ENCODE results near the gene TANGO6.

The TANGO6 gene

DNA sequence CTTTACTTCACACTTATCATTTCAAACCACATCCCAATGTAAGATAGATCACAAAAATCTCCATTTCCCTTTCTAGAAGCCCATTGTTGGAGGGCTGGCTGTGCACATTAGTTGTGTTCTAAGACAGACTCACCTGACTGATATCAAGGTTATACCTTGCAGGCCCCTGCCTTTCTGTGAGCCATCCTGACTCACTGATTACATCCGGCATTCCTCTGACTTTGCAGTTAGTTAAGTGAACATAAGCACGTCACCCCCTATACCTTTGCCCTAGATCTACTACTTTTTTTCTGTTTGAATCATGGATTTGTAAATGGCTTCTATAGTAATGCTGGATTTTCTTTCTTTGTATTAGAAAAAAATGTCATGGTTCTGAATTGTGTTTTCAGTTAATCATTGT, 78.3 kb downstream of the TANGO6 start:
- Histone ChIP-seq H3K9me3 (ENCODE audit: severe bottlenecking) (no peaks in the 10 kb centered on the region), H3K27ac (ENCODE audit: poor library complexity, severe bottlenecking) (peak overlapping the region; percentile 93), H3K4me3 (ENCODE audit: severe bottlenecking) (no peak overlapping the region), H3K36me3 (ENCODE audit: low read depth) (peaks cover 5% of the 10 kb centered on the region; the same call in 1 of the 2 replicates), H3K4me1 (ENCODE audit: insufficient read depth, poor library complexity, severe bottlenecking) (peaks cover 33% of the 10 kb centered on the region), H3K27me3 (ENCODE audit: insufficient read depth, poor library complexity, severe bottlenecking) (no peaks in the 10 kb centered on the region)
- DNase-seq (ENCODE audit: low spot score) (peak; percentile 83), ATAC-seq (ENCODE audit: low read depth) (peak; percentile 98)
- TF ChIP-seq, protein P1, sequence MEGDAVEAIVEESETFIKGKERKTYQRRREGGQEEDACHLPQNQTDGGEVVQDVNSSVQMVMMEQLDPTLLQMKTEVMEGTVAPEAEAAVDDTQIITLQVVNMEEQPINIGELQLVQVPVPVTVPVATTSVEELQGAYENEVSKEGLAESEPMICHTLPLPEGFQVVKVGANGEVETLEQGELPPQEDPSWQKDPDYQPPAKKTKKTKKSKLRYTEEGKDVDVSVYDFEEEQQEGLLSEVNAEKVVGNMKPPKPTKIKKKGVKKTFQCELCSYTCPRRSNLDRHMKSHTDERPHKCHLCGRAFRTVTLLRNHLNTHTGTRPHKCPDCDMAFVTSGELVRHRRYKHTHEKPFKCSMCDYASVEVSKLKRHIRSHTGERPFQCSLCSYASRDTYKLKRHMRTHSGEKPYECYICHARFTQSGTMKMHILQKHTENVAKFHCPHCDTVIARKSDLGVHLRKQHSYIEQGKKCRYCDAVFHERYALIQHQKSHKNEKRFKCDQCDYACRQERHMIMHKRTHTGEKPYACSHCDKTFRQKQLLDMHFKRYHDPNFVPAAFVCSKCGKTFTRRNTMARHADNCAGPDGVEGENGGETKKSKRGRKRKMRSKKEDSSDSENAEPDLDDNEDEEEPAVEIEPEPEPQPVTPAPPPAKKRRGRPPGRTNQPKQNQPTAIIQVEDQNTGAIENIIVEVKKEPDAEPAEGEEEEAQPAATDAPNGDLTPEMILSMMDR (IDR thresholded peaks at IDR 0.05; ENCODE audit: poor library complexity, severe bottlenecking), result no peak

- Histone ChIP-seq H3K9me3 (ENCODE audit: severe bottlenecking) (no peaks in the 10 kb centered on the region), H3K4me3 (ENCODE audit: severe bottlenecking) (no peak overlapping the region), H3K4me1 (ENCODE audit: insufficient read depth, poor library complexity, severe bottlenecking) (peaks cover 33% of the 10 kb centered on the region), H3K27me3 (ENCODE audit: insufficient read depth, poor library complexity, severe bottlenecking) (no peaks in the 10 kb centered on the region), H3K27ac (ENCODE audit: poor library complexity, severe bottlenecking) (peak overlapping the region; percentile 93), H3K36me3 (ENCODE audit: low read depth) (peaks cover 16% of the 10 kb centered on the region)
- TF ChIP-seq, protein P1 (IDR thresholded peaks at IDR 0.05; ENCODE audit: poor library complexity, severe bottlenecking), result no peak
- no peak for DNase-seq (ENCODE audit: low spot score)
- no peak for ATAC-seq (ENCODE audit: low read depth)
Observed at GRCh38 chr16:68923116-68923515, 79.8 kb downstream of the TANGO6 start.

DNA sequence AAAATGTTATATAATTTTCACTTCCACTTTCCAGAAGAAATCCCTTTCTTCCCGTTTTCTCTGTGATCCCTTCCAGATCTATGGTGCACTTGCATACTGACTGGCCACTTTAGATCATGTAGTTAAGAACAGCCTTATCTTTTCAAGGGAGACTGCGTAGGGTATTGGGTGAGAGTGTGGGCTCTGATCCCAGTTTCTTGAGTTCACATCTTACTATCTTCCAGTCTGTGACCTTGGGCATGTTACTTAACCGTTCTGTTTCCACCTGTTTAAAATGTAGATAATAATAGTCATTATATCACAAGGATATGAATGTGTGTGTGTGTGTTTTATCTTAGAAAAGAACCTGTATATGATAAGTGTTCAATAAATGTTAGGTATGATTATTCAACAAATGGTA, 83.7 kb downstream of the TANGO6 start:
- TF ChIP-seq, protein P1 (IDR thresholded peaks at IDR 0.05; ENCODE audit: poor library complexity, severe bottlenecking), result no peak
- no peak overlapping the region for H3K27ac ChIP-seq (ENCODE audit: poor library complexity, severe bottlenecking)
- no peak for DNase-seq (ENCODE audit: low spot score)
- ATAC-seq (ENCODE audit: low read depth), result no peak
- H3K27me3 ChIP-seq (ENCODE audit: insufficient read depth, poor library complexity, severe bottlenecking), result no peaks in the 10 kb centered on the region
- peaks cover 29% of the 10 kb centered on the region for H3K4me1 ChIP-seq (ENCODE audit: insufficient read depth, poor library complexity, severe bottlenecking)
- no peak overlapping the region for H3K4me3 ChIP-seq (ENCODE audit: severe bottlenecking)
- H3K9me3 ChIP-seq (ENCODE audit: severe bottlenecking), result no peaks in the 10 kb centered on the region
- H3K36me3 ChIP-seq (ENCODE audit: low read depth), result peaks cover 40% of the 10 kb centered on the region

GRCh38 chr16:68931196-68931595, 87.9 kb downstream of the TANGO6 start:
- Histone ChIP-seq H3K27ac (ENCODE audit: poor library complexity, severe bottlenecking) (peak overlapping the region; percentile 55), H3K27me3 (ENCODE audit: insufficient read depth, poor library complexity, severe bottlenecking) (no peaks in the 10 kb centered on the region), H3K4me1 (ENCODE audit: insufficient read depth, poor library complexity, severe bottlenecking) (peaks cover 29% of the 10 kb centered on the region), H3K9me3 (ENCODE audit: severe bottlenecking) (no peaks in the 10 kb centered on the region), H3K36me3 (ENCODE audit: low read depth) (peaks cover 40% of the 10 kb centered on the region), H3K4me3 (ENCODE audit: severe bottlenecking) (no peak overlapping the region)
- ATAC-seq (ENCODE audit: low read depth) (no peak), DNase-seq (ENCODE audit: low spot score) (no peak)
- TF ChIP-seq, protein P1 (IDR thresholded peaks at IDR 0.05; ENCODE audit: poor library complexity, severe bottlenecking), result no peak

DNA sequence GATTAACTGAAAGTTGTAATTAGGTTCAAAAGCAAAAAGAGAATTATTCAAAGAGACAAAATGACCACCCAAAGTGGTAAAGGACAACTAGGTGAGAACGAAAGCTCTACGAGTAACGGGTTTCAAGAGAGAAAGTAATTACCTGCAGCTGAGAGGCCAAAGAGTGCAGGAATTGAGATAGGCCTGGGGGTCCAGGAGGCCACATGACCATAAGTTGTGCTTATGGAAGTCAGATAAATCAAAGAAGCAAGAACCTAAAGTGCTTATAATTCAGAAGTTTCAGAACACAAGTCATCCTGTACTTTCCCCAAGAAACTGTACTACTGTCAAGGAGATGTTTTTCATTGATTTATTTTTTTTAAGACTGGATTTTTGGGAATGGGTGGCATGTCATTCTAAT, 91.1 kb downstream of the TANGO6 start:
- Histone ChIP-seq H3K27me3 (ENCODE audit: insufficient read depth, poor library complexity, severe bottlenecking) (no peaks in the 10 kb centered on the region), H3K36me3 (ENCODE audit: low read depth) (peaks cover 18% of the 10 kb centered on the region), H3K9me3 (ENCODE audit: severe bottlenecking) (no peaks in the 10 kb centered on the region), H3K4me1 (ENCODE audit: insufficient read depth, poor library complexity, severe bottlenecking) (peaks cover 44% of the 10 kb centered on the region), H3K27ac (ENCODE audit: poor library complexity, severe bottlenecking) (peak overlapping the region; percentile 94), H3K4me3 (ENCODE audit: severe bottlenecking) (no peak overlapping the region)
- ATAC-seq (ENCODE audit: low read depth) (no peak), DNase-seq (ENCODE audit: low spot score) (no peak)
- TF ChIP-seq, protein P1 (IDR thresholded peaks at IDR 0.05; ENCODE audit: poor library complexity, severe bottlenecking), result no peak
